ENCODE results near the gene EFNA4.
A peak's percentile ranks its signal among the peaks of the same experiment; 100 is the strongest.

Gene EFNA4

GRCh38 chr1:155039308-155039669 lies 24.3 kb upstream of the EFNA4 start:
- no peak overlapping the region for H3K9ac ChIP-seq (ENCODE audit: low read depth, low read length)
- H3K36me3 ChIP-seq (ENCODE audit: insufficient read depth, low read length) = no peaks in the 10 kb centered on the region
- no peaks in the 10 kb centered on the region; the same call in 1 of the 2 replicates for H3K4me1 ChIP-seq (ENCODE audit: insufficient read depth, low read length)
- H3K9me3 ChIP-seq (ENCODE audit: control insufficient read depth, insufficient read depth, low read length) = no peaks in the 10 kb centered on the region

GRCh38 chr1:155040358-155041093 lies 23.0 kb upstream of the EFNA4 start:
- Histone ChIP-seq H3K36me3 (ENCODE audit: insufficient read depth, low read length) (no peaks in the 10 kb centered on the region), H3K4me1 (ENCODE audit: insufficient read depth, low read length) (peaks cover 3% of the 10 kb centered on the region; the same call in 1 of the 2 replicates), H3K9me3 (ENCODE audit: control insufficient read depth, insufficient read depth, low read length) (no peaks in the 10 kb centered on the region), H3K9ac (ENCODE audit: low read depth, low read length) (no peak overlapping the region)

- H3K9me3 ChIP-seq (ENCODE audit: control insufficient read depth, insufficient read depth, low read length) = no peaks in the 10 kb centered on the region
- peaks cover 3% of the 10 kb centered on the region; the same call in 1 of the 2 replicates for H3K4me1 ChIP-seq (ENCODE audit: insufficient read depth, low read length)
- H3K9ac ChIP-seq (ENCODE audit: low read depth, low read length) = no peak overlapping the region
- no peaks in the 10 kb centered on the region for H3K36me3 ChIP-seq (ENCODE audit: insufficient read depth, low read length)
Measured at GRCh38 chr1:155042789-155043188, 20.8 kb upstream of the EFNA4 start.

GRCh38 chr1:155043301-155043702 lies 20.2 kb upstream of the EFNA4 start:
- Histone ChIP-seq H3K9me3 (ENCODE audit: control insufficient read depth, insufficient read depth, low read length) (no peaks in the 10 kb centered on the region), H3K9ac (ENCODE audit: low read depth, low read length) (no peak overlapping the region), H3K4me1 (ENCODE audit: insufficient read depth, low read length) (peaks cover 3% of the 10 kb centered on the region; the same call in 1 of the 2 replicates), H3K36me3 (ENCODE audit: insufficient read depth, low read length) (no peaks in the 10 kb centered on the region)

- Histone ChIP-seq H3K4me1 (ENCODE audit: insufficient read depth, low read length) (peaks cover 3% of the 10 kb centered on the region; the same call in 1 of the 2 replicates), H3K9me3 (ENCODE audit: control insufficient read depth, insufficient read depth, low read length) (no peaks in the 10 kb centered on the region), H3K36me3 (ENCODE audit: insufficient read depth, low read length) (no peaks in the 10 kb centered on the region), H3K9ac (ENCODE audit: low read depth, low read length) (no peak overlapping the region)
Measured at GRCh38 chr1:155043793-155044192, 19.7 kb upstream of the EFNA4 start.

- H3K9ac ChIP-seq (ENCODE audit: low read depth, low read length) = no peak overlapping the region
- H3K4me1 ChIP-seq (ENCODE audit: insufficient read depth, low read length) = peaks cover 3% of the 10 kb centered on the region; the same call in 1 of the 2 replicates
- H3K9me3 ChIP-seq (ENCODE audit: control insufficient read depth, insufficient read depth, low read length) = no peaks in the 10 kb centered on the region
- H3K36me3 ChIP-seq (ENCODE audit: insufficient read depth, low read length) = no peaks in the 10 kb centered on the region
Measured at GRCh38 chr1:155044365-155044764, 19.2 kb upstream of the EFNA4 start.

GRCh38 chr1:155044812-155045657 lies 18.5 kb upstream of the EFNA4 start:
- H3K36me3 ChIP-seq (ENCODE audit: insufficient read depth, low read length) = no peaks in the 10 kb centered on the region
- no peak overlapping the region for H3K9ac ChIP-seq (ENCODE audit: low read depth, low read length)
- peaks cover 6% of the 10 kb centered on the region; the same call in 1 of the 2 replicates for H3K4me1 ChIP-seq (ENCODE audit: insufficient read depth, low read length)
- H3K9me3 ChIP-seq (ENCODE audit: control insufficient read depth, insufficient read depth, low read length) = no peaks in the 10 kb centered on the region

GRCh38 chr1:155048449-155049334 lies 14.8 kb upstream of the EFNA4 start:
- Histone ChIP-seq H3K9me3 (ENCODE audit: control insufficient read depth, insufficient read depth, low read length) (no peaks in the 10 kb centered on the region), H3K4me1 (ENCODE audit: insufficient read depth, low read length) (peaks cover 14% of the 10 kb centered on the region; the same call in 1 of the 2 replicates), H3K9ac (ENCODE audit: low read depth, low read length) (no peak overlapping the region), H3K36me3 (ENCODE audit: insufficient read depth, low read length) (no peaks in the 10 kb centered on the region)

GRCh38 chr1:155049651-155050559 lies 13.6 kb upstream of the EFNA4 start:
- Histone ChIP-seq H3K9me3 (ENCODE audit: control insufficient read depth, insufficient read depth, low read length) (no peaks in the 10 kb centered on the region), H3K36me3 (ENCODE audit: insufficient read depth, low read length) (no peaks in the 10 kb centered on the region), H3K4me1 (ENCODE audit: insufficient read depth, low read length) (peaks cover 11% of the 10 kb centered on the region; the same call in 1 of the 2 replicates), H3K9ac (ENCODE audit: low read depth, low read length) (0 out of 2 replicates have a peak overlapping the region, but pooled peaks have one; percentile 48)

- Histone ChIP-seq H3K36me3 (ENCODE audit: insufficient read depth, low read length) (no peaks in the 10 kb centered on the region), H3K9ac (ENCODE audit: low read depth, low read length) (peak within 1 kb of the TSS; percentile 78), H3K4me1 (ENCODE audit: insufficient read depth, low read length) (peaks cover 11% of the 10 kb centered on the region; the same call in 1 of the 2 replicates), H3K9me3 (ENCODE audit: control insufficient read depth, insufficient read depth, low read length) (no peaks in the 10 kb centered on the region)
Measured at GRCh38 chr1:155050560-155051341, 12.8 kb upstream of the EFNA4 start, which contains the start of gene ADAM15. Gene ADAM15, plus strand, starts transcription at chr1:155051316. Its CDS starts 71 bp downstream, at chr1:155051387.

- H3K9ac ChIP-seq (ENCODE audit: low read depth, low read length) = peak overlapping the region; percentile 78
- H3K36me3 ChIP-seq (ENCODE audit: insufficient read depth, low read length) = no peaks in the 10 kb centered on the region
- H3K9me3 ChIP-seq (ENCODE audit: control insufficient read depth, insufficient read depth, low read length) = no peaks in the 10 kb centered on the region
- peaks cover 11% of the 10 kb centered on the region; the same call in 1 of the 2 replicates for H3K4me1 ChIP-seq (ENCODE audit: insufficient read depth, low read length)
Measured at GRCh38 chr1:155051342-155051776, 12.2 kb upstream of the EFNA4 start.

- H3K36me3 ChIP-seq (ENCODE audit: insufficient read depth, low read length) = no peaks in the 10 kb centered on the region
- H3K4me1 ChIP-seq (ENCODE audit: insufficient read depth, low read length) = peaks cover 11% of the 10 kb centered on the region; the same call in 1 of the 2 replicates
- H3K9ac ChIP-seq (ENCODE audit: low read depth, low read length) = peak overlapping the region; percentile 78
Measured at GRCh38 chr1:155051777-155052398, 11.7 kb upstream of the EFNA4 start.

More at GRCh38 chr1:155051777-155052398, 11.7 kb upstream of the EFNA4 start:
- H3K9me3 ChIP-seq (ENCODE audit: control insufficient read depth, insufficient read depth, low read length) = no peaks in the 10 kb centered on the region
